ENCODE data around the gene GUCY1A2. TPM values are rescaled to one million over a fixed set of nuclear protein-coding genes. Genes with fewer than 3 reads are reported as not detected.
"Not testable (repeated sequence)": the region's sequence is repeated elsewhere in the genome, so short reads cannot be mapped to it uniquely, and the experiment has no call there.

The GUCY1A2 gene
- polyA plus RNA-seq, 1 donor (not counting 4 experiments of a cell fraction or from before 2014, with no cell fraction given), result not detected

DNA sequence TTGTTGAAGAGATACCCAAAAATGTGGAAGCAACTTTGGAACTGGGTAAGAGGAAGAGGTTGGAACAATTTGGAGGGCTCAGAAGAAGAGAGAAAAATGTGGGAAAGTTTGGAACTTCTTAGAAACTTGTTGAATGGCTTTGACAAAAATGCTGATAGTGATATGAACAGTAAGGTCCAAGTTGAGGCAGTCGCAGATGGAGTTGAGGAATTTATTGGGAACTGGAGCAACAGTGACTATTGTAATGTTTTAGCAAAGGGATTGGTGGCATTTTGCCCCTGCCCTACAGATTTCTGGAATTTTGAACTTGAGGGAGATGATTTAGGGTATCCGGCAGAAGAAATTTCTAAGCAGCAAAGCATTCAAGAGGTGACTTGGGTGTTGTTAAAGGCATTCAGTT lies 32.6 kb upstream of the GUCY1A2 start:
- H3K4me3 ChIP-seq (ENCODE audit: control insufficient read depth in 2 of 3, extremely low read depth in 1 of 3, insufficient read depth in 2 of 3, low read depth in 1 of 3, low read length in 3 of 3); H3K4me1 ChIP-seq (ENCODE audit: control insufficient read depth, extremely low read depth, insufficient read depth, low read length); H3K36me3 ChIP-seq (ENCODE audit: control insufficient read depth in 2 of 2, extremely low read depth in 1 of 2, insufficient read depth in 2 of 2, low read length in 2 of 2); H3K27me3 ChIP-seq (ENCODE audit: control insufficient read depth, extremely low read depth, insufficient read depth, low read length); H3K79me2 ChIP-seq (ENCODE audit: control insufficient read depth, insufficient read depth, low read length); H4K20me1 ChIP-seq (ENCODE audit: control insufficient read depth, extremely low read depth, insufficient read depth, low read length); dilution Hi-C loops (cut with MboI; ENCODE audit: extremely low pct_ligation_motif_present, low sequenced_read_pairs); H3K27ac ChIP-seq (ENCODE audit: control insufficient read depth, insufficient read depth, low read length); H3K4me2 ChIP-seq (ENCODE audit: control insufficient read depth, extremely low read depth, insufficient read depth, low read depth, low read length); FAIRE-seq; H2AFZ ChIP-seq (ENCODE audit: control insufficient read depth, low read length); H3K9me1 ChIP-seq (ENCODE audit: control insufficient read depth, extremely low read depth, insufficient read depth, low read length); H3K9me3 ChIP-seq (ENCODE audit: control insufficient read depth, low read depth, low read length); DNase-seq (ENCODE audit: low read depth, low spot score); H3K9ac ChIP-seq (ENCODE audit: control insufficient read depth, extremely low read depth, insufficient read depth, low read length): not testable (repeated sequence)

DNA sequence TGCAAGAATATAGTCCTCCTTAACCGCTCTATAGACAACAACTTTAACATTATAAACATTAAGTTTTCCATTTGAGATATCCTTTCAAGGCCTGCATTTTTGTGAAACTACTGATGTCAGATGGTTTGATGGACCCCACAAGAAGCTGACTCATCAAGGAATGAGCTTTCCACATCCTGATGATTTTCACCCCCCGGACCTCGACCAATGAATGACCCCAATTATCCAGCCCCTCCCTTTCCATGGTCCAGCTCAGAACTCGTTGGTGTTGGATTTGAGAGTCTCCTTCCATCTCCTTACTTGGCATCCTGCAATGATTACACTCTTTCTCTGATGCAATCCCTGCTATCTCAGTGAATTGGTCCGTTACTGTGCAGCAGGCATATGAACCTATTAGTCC lies 31.8 kb upstream of the GUCY1A2 start:
- H3K9me3 ChIP-seq (ENCODE audit: control insufficient read depth, low read depth, low read length), result no peaks in the 10 kb centered on the region
- TF ChIP-seq, protein P1, sequence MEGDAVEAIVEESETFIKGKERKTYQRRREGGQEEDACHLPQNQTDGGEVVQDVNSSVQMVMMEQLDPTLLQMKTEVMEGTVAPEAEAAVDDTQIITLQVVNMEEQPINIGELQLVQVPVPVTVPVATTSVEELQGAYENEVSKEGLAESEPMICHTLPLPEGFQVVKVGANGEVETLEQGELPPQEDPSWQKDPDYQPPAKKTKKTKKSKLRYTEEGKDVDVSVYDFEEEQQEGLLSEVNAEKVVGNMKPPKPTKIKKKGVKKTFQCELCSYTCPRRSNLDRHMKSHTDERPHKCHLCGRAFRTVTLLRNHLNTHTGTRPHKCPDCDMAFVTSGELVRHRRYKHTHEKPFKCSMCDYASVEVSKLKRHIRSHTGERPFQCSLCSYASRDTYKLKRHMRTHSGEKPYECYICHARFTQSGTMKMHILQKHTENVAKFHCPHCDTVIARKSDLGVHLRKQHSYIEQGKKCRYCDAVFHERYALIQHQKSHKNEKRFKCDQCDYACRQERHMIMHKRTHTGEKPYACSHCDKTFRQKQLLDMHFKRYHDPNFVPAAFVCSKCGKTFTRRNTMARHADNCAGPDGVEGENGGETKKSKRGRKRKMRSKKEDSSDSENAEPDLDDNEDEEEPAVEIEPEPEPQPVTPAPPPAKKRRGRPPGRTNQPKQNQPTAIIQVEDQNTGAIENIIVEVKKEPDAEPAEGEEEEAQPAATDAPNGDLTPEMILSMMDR (optimal IDR thresholded peaks at IDR 0.05 in 1 of 3, IDR thresholded peaks at IDR 0.05 in 1 of 3, conservative IDR thresholded peaks at IDR 0.05 in 1 of 3; ENCODE audit: extremely low read depth in 1 of 3, insufficient read depth in 2 of 3, low read length in 3 of 3), result no peak
- no peak for TF ChIP-seq EZH2 (IDR thresholded peaks at IDR 0.05; ENCODE audit: low read length)
- no peaks in the 10 kb centered on the region for H4K20me1 ChIP-seq (ENCODE audit: control insufficient read depth, extremely low read depth, insufficient read depth, low read length)
- no peaks in the 10 kb centered on the region for H3K36me3 ChIP-seq (ENCODE audit: control insufficient read depth in 2 of 2, extremely low read depth in 1 of 2, insufficient read depth in 2 of 2, low read length in 2 of 2)
- H3K27ac ChIP-seq (ENCODE audit: control insufficient read depth, insufficient read depth, low read length), result no peak overlapping the region
- no peaks in the 10 kb centered on the region for H3K27me3 ChIP-seq (ENCODE audit: control insufficient read depth, extremely low read depth, insufficient read depth, low read length)
- H3K4me3 ChIP-seq (ENCODE audit: control insufficient read depth in 2 of 3, extremely low read depth in 1 of 3, insufficient read depth in 2 of 3, low read depth in 1 of 3, low read length in 3 of 3), result no peak overlapping the region
- FAIRE-seq, result no peak
- no peaks in the 10 kb centered on the region for H3K4me1 ChIP-seq (ENCODE audit: control insufficient read depth, extremely low read depth, insufficient read depth, low read length)
- no peaks in the 10 kb centered on the region for H3K9me1 ChIP-seq (ENCODE audit: control insufficient read depth, extremely low read depth, insufficient read depth, low read length)
- no peak overlapping the region for H3K9ac ChIP-seq (ENCODE audit: control insufficient read depth, extremely low read depth, insufficient read depth, low read length)
- no peak overlapping the region for H2AFZ ChIP-seq (ENCODE audit: control insufficient read depth, low read length)
- dilution Hi-C loops (cut with MboI; ENCODE audit: extremely low pct_ligation_motif_present, low sequenced_read_pairs), result no loop called here
- H3K4me2 ChIP-seq (ENCODE audit: control insufficient read depth, extremely low read depth, insufficient read depth, low read depth, low read length), result no peak overlapping the region
- no peaks in the 10 kb centered on the region for H3K79me2 ChIP-seq (ENCODE audit: control insufficient read depth, insufficient read depth, low read length)
- no peak for DNase-seq (ENCODE audit: low read depth, low spot score)

DNA sequence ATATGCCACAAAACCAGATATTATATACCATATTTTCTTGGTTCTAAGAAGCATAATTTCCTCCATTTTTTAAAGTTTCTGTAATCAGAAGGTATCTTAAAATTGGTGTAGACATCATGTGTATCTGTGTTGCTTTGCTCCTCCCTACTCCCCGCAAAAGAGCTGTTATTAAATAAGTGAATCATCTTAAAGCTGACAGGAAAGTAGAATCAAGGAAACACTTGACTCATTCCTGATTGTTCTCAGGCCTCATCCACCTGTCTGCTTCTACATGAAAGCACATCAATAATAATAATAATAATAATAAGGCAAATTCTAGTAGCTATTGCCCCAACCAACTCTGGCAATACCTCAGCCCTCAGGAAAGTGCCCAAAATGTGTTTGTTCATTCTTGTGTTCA lies 26.2 kb upstream of the GUCY1A2 start:
- no peak overlapping the region for H2AFZ ChIP-seq (ENCODE audit: control insufficient read depth, low read length)
- no peak for FAIRE-seq
- no peak overlapping the region for H3K27ac ChIP-seq (ENCODE audit: control insufficient read depth, insufficient read depth, low read length)
- no peaks in the 10 kb centered on the region for H3K36me3 ChIP-seq (ENCODE audit: control insufficient read depth in 2 of 2, extremely low read depth in 1 of 2, insufficient read depth in 2 of 2, low read length in 2 of 2)
- H3K4me1 ChIP-seq (ENCODE audit: control insufficient read depth, extremely low read depth, insufficient read depth, low read length), result peaks cover 6% of the 10 kb centered on the region
- no peak overlapping the region for H3K4me3 ChIP-seq (ENCODE audit: control insufficient read depth in 2 of 3, extremely low read depth in 1 of 3, insufficient read depth in 2 of 3, low read depth in 1 of 3, low read length in 3 of 3)
- dilution Hi-C loops (cut with MboI; ENCODE audit: extremely low pct_ligation_motif_present, low sequenced_read_pairs), result no loop called here
- no peaks in the 10 kb centered on the region for H4K20me1 ChIP-seq (ENCODE audit: control insufficient read depth, extremely low read depth, insufficient read depth, low read length)
- H3K27me3 ChIP-seq (ENCODE audit: control insufficient read depth, extremely low read depth, insufficient read depth, low read length), result no peaks in the 10 kb centered on the region
- H3K9me1 ChIP-seq (ENCODE audit: control insufficient read depth, extremely low read depth, insufficient read depth, low read length), result no peaks in the 10 kb centered on the region
- DNase-seq (ENCODE audit: low read depth, low spot score), result no peak
- H3K9ac ChIP-seq (ENCODE audit: control insufficient read depth, extremely low read depth, insufficient read depth, low read length), result no peak overlapping the region
- H3K9me3 ChIP-seq (ENCODE audit: control insufficient read depth, low read depth, low read length), result no peaks in the 10 kb centered on the region
- TF ChIP-seq, protein P1 (optimal IDR thresholded peaks at IDR 0.05 in 1 of 3, IDR thresholded peaks at IDR 0.05 in 1 of 3, conservative IDR thresholded peaks at IDR 0.05 in 1 of 3; ENCODE audit: extremely low read depth in 1 of 3, insufficient read depth in 2 of 3, low read length in 3 of 3), result no peak
- TF ChIP-seq EZH2 (IDR thresholded peaks at IDR 0.05; ENCODE audit: low read length), result no peak
- H3K4me2 ChIP-seq (ENCODE audit: control insufficient read depth, extremely low read depth, insufficient read depth, low read depth, low read length), result no peak overlapping the region
- H3K79me2 ChIP-seq (ENCODE audit: control insufficient read depth, insufficient read depth, low read length), result no peaks in the 10 kb centered on the region

Data from keratinocyte (primary cell).